Measurements from ENCODE around the gene NOXO1. TPM values are rescaled to one million over a fixed set of nuclear protein-coding genes. Genes with fewer than 3 reads are reported as not detected.
A peak's percentile ranks its signal among the peaks of the same experiment; 100 is the strongest.

Gene NOXO1
- total and polyA plus RNA-seq, 10 of the 15 experiments (the other 5 are each of a cell fraction or from before 2014, with no cell fraction given) = 0.09 to 0.76 (median 0.26) TPM; not detected in 4

DNA sequence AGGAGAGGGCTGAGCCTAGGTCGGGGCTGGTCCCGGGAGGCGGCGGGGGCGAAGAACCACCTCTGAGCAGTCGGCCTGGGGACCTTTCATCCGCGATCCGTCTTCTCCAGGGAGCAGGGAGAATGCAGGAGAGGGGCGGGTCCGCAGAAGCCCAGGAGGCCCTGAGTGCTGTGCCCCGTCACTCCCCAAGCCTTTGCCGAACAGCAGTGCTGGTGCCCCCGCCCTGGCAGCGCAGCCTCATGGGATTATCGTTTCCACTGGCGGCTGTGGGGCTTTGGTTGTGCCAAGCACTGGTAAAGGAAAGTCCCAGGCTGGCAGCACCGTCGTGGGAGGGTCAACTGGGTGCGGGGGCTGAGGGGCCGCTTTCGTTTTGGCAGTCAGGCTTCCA lies 8.8 kb downstream of the NOXO1 start (continued):
- TF ChIP-seq YBX1 (IDR thresholded peaks at IDR 0.05) (no peak), MYB (IDR thresholded peaks at IDR 0.05; ENCODE audit: borderline replicate concordance, low read depth, low read length) (no peak), MXI1 (IDR thresholded peaks at IDR 0.05; ENCODE audit: low read depth, low read length) (no peak), RAD51 (IDR thresholded peaks at IDR 0.05) (no peak), SUPT20H (IDR thresholded peaks at IDR 0.05; ENCODE audit: borderline replicate concordance, control insufficient read depth, low read depth, low read length) (no peak), ZNF622 (IDR thresholded peaks at IDR 0.05) (no peak)

DNA sequence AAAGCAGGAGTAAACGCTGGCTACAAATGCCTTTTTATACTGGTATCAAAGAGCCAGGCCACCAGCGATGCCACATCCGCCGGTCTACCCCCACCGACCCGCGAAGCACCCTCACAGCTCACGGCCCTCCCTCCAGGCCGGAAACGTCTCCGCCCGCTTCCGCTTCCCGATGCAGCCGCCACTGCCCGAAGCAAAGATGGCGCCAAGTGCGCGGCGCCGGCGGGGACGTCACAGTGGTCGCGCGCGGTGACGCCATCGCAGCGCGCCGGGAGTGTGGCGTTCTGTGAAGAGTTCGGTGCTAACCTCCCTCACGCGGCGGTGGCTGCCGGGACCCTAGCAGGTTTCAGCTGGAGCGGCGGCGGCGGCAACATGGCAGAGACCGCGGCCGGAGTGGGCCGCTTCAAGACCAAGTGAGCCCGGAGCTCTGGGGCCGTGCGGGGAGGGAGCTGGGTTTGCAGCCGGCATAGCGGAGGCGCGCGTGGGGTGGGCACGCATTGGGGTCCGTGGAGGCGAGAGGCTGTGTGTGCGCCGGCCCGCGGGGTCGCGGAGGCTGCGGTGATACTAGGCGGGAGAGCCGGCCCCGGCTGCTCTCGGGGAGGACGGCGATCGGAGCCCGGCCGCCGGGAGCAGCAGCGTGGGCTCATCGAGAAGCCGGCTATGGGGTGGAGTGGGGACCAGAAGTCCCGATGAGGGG lies 9.3 kb downstream of the NOXO1 start, which contains the start of gene TBL3:
Gene TBL3, plus strand, starts transcription at position 258 of the 694 bp plus-strand sequence. Its CDS starts 112 bp downstream, at position 370.
- in situ Hi-C loops (cut with MboI) = no loop called here
- CTCF ChIA-PET = interaction anchor here (1.1 to 1.3 kb wide), 2 partner anchors 10 to 32 kb away, joined by 3 to 6 read pairs; no protein-coding TSS in a partner anchor
- POLR2A ChIA-PET = interaction anchor here (0.6 to 2.7 kb wide), 11 partner anchors 9 to 189 kb away, joined by 3 to 21 read pairs (median 4); partner anchors contain the start of genes GFER, MSRB1, NDUFB10 and NOXO1
- Histone ChIP-seq H3K9me3 (replicated peaks; ENCODE audit: control insufficient read depth, insufficient read depth, low read length) (no peaks in the 10 kb centered on the region), H3K27me3 (replicated peaks in 1 of 2; ENCODE audit: control insufficient read depth in 2 of 2, insufficient read depth in 2 of 2, low read length in 1 of 2) (no peaks in the 10 kb centered on the region), H3K4me2 (ENCODE audit: control insufficient read depth, insufficient read depth) (peak within 1 kb of the TSS; percentile 95), H3K79me2 (ENCODE audit: control insufficient read depth, insufficient read depth, low read length) (peaks cover 24% of the 10 kb centered on the region), H4K20me1 (ENCODE audit: control insufficient read depth, insufficient read depth) (no peaks in the 10 kb centered on the region), H2AFZ (ENCODE audit: control insufficient read depth, low read depth, low read length) (peak within 1 kb of the TSS; percentile 79), H3K36me3 (ENCODE audit: control insufficient read depth in 2 of 2, insufficient read depth in 2 of 2, low read length in 1 of 2) (peaks cover 0 to 23% of the 10 kb centered on the region in 2 experiments; a peak in 3 of 4 replicates), H3K9ac (ENCODE audit: control insufficient read depth, insufficient read depth, low read length) (peak within 1 kb of the TSS; percentile 87), H3K4me3 (peak within 1 kb of the TSS; percentile 93), H3K4me1 (ENCODE audit: control insufficient read depth, insufficient read depth, low read length) (peaks cover 12% of the 10 kb centered on the region), H3K27ac (ENCODE audit: control insufficient read depth, insufficient read depth) (peak within 1 kb of the TSS; percentile 89)
- WGBS (ENCODE audit: insufficient coverage, insufficient replicate concordance, low lambda C conversion rate, missing lambda C conversion rate) = under 1% methylated on average over 78 of the region's 78 CpGs
- SMC1A ChIA-PET (ENCODE audit: uncharacterized antibody, unreplicated experiment) = interaction anchor here (0.8 to 1.3 kb wide), 2 partner anchors 11 to 22 kb away, joined by 3 to 7 read pairs; no protein-coding TSS in a partner anchor
- RAD21 ChIA-PET (ENCODE audit: unreplicated experiment) = interaction anchor here (1.0 to 1.3 kb wide), 2 partner anchors 9 to 12 kb away, joined by 3 to 6 read pairs; partner anchors contain the start of genes GFER and NOXO1
- peak; percentile 76 for FAIRE-seq
- DNase-seq (ENCODE audit: low read depth, low spot score) = peak; percentile 70
- intact Hi-C loops (cut with micrococcal nuclease; ENCODE audit: unreplicated experiment) = no loop called here
- no TSS peak for BruUV-seq (replicated peaks)
- ATAC-seq = peak; percentile 98
- no peak for TF ChIP-seq RAD51 (IDR thresholded peaks at IDR 0.05)
- no peak for TF ChIP-seq ZZZ3 (IDR thresholded peaks at IDR 0.05; ENCODE audit: control insufficient read depth, insufficient read length, low read depth)
- TF ChIP-seq CBFB (IDR thresholded peaks at IDR 0.05; ENCODE audit: low read depth) = peak; percentile 70
- TF ChIP-seq EP300 (IDR thresholded peaks at IDR 0.05; ENCODE audit: borderline replicate concordance in 1 of 2, control insufficient read depth in 1 of 2, low read depth in 2 of 2, low read length in 2 of 2) = peak in 1 of 2 experiments; percentile 49; a peak in 1 of 4 replicates
- peak; percentile 57 to 82 for TF ChIP-seq BHLHE40 (IDR thresholded peaks at IDR 0.05; ENCODE audit: borderline replicate concordance in 1 of 2, low read depth in 2 of 2, low read length in 1 of 2)
- no peak for TF ChIP-seq CEBPZ (IDR thresholded peaks at IDR 0.05; ENCODE audit: low read depth, low read length)
- peak; percentile 48; the same call in 1 of the 2 replicates for TF ChIP-seq RFX5 (IDR thresholded peaks at IDR 0.05; ENCODE audit: low read depth, low read length)
- peak; percentile 92 for TF ChIP-seq SIX5 (IDR thresholded peaks at IDR 0.05; ENCODE audit: low read depth, low read length, severe bottlenecking)
- peak; percentile 41; the same call in 1 of the 2 replicates for TF ChIP-seq PAX5 (IDR thresholded peaks at IDR 0.05; ENCODE audit: borderline replicate concordance, low read depth, low read length)

Measured in GM12878 (cell line).